Measurements from ENCODE around the gene CCBE1.

The CCBE1 gene

DNA sequence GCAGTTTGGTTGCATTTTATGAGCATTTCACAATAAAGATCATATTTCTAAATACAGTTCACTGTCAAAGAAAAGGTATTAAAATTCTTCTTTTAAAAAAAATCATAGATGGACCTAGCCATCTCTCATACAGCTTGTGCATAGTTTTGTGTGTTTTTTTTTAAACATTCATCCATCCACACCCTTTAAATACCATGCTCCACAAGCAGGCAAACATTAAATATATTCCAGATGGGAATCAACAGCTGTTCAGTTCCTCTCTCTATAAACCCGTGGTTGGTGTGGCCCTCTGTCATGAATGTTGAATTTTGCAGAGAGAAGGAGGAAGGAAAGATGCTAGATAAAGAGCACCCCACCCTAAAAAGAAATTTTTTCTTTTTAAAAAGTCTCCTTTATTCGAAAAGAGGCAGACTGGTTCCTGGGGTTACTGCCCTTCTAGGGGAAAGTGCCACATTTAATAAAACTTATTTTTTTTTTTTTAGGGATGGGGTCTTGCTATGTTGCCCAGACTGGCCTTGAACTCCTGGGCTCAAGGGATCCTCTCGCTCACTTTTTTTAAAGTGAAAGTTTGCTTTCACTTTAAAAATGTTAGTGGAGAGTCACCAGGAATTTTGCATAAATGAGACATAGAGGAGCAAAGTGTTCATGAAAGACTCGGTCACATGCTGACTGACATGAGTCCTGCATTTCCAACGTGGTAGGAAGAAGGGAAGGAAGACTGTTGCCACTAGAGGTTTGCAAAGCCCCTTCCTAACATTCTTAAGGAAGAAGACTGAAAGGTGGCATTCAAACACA, 264.2 kb downstream of the CCBE1 start:
- no peak for DNase-seq

DNA sequence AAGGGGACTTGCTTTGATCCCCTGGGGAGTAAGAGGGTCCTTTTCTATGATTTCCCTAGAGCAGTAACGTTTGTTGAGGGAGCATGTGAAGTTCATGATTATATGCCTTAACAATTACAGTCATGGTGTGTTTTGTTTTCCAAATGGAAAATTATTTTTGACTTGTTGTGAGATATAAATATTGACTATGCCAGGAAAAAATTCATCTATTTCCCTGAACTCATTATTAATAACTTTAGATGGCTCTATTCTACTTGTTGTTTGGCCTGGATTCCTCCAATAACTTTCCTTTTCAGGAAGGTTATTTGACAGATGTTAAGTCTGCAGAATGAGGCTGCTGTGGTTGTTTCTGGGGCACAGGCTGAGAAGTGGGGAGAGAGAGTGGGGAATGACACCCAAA, 266.1 kb downstream of the CCBE1 start:
- DNase-seq = no peak

DNA sequence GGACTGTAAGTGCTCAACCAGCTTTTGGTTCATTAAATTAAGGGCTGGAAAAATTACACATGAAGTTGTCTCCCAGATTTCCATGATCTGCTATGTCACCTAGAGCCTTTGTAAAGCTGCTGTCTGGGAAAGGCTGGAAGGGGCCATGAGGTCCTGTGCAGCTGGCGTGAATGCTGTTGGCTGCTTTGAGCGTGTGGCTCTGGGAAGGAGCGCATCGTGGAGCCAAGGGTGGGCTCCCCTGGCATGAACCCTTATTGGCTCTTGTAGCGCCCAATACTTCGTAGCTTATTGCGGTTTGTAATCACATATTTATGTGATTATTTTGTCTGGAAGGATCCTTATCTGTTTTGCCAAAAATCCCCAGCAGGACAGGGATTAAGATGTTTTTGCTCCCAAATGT, 267.6 kb downstream of the CCBE1 start:
- no peak for DNase-seq

DNA sequence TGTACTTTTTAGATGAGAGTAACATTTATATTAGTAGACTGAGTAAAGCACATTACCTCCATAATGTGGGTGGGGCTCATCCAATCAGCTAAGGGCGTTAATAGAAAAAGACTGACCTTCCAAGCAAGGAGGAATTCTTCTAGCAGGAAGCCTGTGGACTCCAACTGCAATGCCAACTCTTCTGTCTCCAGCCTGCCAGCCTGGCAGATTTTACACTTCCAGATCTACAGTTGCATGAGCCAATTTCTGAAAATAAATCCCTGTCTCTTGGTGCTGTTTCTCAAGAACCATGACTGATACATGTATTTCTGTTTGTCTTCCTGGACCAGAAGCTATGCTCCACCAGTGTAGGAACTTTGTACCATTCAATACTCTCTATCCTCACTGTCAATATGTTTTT, 269.2 kb downstream of the CCBE1 start:
- no peak for DNase-seq

DNA sequence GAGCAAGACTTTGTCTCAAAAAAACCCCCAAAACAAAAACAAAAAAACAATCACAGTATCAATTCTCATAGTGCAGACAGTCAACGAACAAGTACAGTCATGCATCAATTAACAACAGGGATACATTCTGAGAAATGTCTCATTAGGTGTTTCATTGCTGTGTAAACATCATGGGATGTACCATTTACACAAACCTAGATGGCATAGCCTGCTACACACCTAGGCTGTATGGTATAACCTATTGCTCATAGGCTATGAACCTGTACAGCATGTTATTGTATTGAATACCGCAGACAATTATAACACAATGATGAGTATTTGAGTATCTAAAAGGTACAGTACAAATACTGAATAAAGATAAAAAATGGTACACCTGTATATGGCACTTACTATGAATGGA, 270.4 kb downstream of the CCBE1 start:
- no peak for DNase-seq

DNA sequence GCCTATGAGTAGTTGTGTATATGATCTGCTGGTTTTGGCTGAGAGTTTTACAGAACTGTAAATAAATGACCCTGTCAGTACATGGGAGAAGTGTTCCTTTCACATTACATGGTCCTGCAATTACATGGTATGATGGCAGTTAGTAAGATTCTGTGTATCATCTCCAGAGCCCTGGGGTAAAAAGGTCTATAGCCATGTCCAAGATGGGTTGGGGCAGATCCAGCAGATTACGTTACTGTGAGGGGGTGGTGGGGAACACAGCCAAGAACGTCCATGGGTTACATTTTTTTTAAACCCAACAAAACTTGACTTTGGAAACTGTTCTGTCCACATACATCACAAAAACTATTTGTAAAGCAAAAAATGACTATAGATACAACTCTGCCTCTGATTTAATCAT, 274.0 kb downstream of the CCBE1 start:
- no peak for DNase-seq

DNA sequence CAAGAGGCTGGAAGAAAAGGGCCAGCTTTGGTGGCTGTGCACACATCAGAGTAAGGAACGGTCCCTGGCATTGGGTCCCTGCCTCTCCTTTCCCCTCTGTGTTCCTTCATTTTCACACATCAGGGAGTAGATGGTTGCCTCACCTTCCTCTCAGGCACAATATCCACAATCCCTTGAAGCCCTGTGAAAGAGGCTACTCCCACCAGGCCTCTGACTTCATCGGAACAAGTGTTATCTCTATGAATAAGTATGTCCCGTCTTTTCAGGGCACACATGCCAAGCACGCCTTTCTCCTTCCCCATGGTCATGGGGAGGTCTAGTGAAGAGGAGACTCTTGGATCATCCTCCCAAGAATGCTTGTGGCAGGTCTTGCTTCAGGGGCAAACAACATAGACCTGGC, 277.0 kb downstream of the CCBE1 start:
- no peak for DNase-seq

DNA sequence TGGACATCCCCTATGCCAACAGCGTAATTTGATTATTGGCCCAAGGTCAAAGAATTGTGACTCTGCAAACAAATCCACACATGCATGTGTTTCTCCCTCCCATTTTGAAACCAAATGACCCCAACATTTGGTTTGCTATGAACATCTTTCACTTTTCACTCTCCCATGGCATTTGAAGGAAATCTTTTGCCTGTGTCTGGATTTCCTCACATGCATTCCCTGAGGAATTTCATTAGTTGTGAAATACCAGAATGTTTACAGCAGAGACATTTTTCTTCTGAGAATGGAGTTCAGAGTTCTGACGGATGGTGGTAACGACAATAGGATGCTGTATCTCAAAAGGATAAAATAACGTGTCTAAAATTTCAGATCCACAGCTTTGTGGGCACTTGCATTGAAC, 277.8 kb downstream of the CCBE1 start:
- no peak for DNase-seq

DNA sequence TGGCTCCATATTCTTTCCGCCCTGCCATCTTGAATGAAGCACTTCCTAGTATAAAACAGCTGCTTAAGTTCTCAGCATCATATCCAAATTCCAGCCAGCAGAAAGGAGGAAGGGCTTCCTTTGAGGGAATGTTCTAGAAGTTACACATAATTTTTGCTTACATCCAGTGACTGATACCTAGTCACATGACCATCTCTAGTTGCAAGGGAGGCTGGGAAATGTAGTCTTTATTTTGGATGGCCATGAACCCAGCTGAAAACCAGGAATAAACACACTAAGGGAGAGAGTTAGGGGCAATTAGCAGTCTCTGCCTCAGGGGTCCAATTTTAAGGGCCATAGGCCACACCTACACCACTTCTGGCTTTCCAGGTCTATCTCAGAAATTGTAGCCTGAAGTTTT, 280.4 kb downstream of the CCBE1 start:
- no peak for DNase-seq

DNA sequence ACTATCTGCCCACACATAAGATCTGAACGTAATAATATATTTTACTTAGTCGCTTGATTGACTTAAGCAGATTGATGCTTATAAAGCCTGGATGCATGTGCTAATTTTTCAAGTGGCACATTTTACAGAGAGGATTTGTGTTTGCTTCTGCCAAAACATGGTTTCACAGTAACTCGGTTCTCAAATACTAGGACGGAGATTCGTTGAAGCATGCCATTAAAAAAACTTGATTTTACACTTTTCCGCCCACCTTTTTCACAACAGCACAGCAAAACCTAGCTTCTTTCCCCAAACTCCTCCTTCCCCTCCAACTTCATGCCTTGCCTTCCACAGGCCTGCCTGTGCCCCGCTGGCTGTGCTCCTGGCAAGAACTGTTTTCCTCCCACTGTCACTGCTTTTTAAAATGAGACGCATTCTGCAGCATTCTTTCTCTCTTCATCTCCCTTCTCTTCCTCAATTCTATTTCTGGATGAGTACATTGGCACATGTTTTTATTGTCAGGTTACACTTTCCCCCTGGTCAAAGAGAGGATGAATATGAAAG, 283.0 kb downstream of the CCBE1 start:
- DNase-seq = no peak

DNA sequence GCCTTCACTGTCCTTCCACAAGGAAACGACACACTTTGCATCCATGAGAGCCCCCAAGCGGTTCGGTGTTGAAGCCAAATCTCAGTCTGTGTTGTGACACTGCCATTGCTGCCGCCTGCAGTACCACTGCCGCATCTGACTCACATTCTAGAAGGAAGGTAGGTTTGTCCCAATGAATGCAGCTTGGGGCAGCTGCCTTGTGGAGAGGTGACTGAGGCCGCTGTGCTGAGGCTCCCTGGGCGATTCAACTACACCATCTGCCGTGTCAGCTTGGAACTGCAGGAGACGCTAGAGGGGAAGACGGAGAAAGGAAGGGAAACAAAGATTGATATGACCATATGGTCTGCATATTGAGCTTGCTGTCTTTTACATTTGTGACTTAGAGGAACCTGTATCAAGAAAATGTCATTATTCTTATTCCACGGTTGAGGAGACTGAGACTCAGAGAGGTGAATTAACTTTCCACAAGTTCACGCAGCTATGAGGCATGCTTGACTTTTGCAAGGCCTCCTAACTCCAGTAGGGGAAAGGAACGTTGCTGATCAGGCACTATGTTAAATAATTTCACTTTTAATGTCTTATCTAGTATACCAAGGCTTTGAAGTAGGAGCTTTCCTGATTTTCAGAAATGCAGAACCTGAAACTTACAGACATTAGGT, 294.7 kb downstream of the CCBE1 start:
- peak in 1 of 2 experiments; percentile 66 for DNase-seq

DNA sequence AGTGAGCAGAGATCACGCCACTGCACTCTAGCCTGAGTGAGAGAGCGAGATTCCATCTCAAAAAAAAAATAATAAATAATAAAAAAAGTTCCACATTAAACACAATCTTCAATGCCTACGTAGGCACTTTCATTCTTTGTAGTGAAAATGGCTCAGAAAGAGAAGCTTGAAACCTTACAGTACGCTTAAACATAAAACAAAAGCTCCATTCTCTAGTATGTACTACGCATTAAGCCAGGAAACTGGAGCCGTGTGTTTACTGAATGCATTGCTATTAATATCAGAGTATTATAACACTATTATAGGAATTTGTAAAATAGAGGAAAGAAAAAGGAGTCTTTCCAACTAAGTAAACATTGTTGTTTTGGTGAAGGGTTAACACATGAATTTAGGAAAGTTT, 296.8 kb downstream of the CCBE1 start:
- no peak for DNase-seq

DNA sequence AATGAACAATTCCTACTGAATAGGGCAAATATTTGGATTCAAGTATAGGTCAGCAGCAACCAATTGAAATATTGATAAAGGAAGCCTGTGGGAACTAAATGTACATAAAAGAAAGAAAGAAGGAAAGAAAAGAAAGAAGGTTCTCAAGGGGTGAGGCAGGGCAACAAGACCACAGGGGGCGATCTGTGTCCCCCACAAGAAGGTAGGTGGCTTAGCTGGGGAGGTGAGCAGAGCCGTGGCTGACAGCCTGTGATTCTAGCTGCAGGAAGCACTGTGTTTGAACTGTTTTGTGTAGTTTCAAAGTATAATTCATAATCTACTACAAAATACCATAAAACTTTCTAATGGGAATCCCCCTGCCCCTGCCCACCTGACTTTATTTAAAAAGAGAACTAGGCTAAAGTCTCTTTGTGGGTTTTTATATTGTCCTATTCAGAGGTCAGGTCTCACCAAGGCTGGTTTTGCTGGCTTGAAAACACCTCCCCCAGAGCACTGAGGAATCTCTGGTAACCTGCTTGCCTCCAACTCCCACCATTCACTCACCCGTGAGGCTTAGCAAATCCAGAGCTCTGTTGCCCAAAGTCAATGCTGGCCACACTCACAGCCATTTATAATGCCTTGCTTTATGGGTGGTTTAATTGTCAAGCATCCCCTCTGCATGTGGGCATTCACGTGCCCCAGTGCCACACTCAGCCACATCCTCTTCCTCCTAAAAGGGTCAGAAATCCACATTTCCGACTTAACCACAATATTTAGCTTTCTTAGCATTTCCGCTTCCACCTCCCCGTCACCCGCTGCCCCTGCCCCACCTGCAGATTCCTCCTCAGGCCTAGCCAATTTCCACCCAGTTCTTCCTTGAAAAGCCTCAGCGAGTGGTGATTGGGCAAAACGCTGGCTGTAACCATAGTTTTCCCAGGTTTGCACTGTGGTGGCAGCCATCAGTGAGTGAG, 301.7 kb downstream of the CCBE1 start:
- DNase-seq = no peak

DNA sequence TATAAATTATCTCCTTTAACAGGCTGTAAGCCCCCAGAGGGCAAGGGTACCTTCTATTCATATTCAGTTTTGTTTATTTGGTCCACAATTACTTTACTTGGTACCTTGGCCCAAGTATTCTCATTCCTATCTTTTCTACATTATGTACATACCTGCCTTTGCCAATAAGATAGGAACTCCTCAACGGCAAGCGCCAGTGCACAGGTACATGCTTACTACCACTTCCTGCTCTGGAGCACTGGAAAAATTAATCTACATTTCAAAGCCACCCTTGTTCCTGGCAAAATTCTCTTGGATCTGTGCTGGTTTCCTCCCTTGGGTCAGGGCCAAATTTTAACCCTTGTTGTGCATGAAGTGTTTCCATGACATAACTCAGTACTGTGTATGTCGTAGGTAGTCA, 303.8 kb downstream of the CCBE1 start:
- no peak for DNase-seq

DNA sequence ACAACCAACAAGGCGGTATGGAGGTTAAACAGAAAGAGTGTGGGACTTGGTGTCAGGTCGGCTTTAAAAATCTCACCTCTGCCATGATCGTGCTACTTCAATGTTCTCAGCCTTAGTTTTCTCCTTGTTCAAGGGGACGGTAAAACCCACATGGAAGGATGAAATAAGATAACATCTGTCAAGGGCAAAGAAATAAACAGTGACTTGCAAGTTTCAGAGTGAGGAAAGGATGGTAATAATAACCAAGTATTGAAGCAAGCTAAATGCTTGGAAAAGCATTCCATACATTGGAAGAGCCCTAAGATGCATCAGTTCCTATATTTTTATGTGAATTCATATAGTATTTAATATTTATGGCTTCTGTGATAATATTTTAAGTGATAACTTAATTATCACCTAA, 308.4 kb downstream of the CCBE1 start:
- no peak for DNase-seq

DNA sequence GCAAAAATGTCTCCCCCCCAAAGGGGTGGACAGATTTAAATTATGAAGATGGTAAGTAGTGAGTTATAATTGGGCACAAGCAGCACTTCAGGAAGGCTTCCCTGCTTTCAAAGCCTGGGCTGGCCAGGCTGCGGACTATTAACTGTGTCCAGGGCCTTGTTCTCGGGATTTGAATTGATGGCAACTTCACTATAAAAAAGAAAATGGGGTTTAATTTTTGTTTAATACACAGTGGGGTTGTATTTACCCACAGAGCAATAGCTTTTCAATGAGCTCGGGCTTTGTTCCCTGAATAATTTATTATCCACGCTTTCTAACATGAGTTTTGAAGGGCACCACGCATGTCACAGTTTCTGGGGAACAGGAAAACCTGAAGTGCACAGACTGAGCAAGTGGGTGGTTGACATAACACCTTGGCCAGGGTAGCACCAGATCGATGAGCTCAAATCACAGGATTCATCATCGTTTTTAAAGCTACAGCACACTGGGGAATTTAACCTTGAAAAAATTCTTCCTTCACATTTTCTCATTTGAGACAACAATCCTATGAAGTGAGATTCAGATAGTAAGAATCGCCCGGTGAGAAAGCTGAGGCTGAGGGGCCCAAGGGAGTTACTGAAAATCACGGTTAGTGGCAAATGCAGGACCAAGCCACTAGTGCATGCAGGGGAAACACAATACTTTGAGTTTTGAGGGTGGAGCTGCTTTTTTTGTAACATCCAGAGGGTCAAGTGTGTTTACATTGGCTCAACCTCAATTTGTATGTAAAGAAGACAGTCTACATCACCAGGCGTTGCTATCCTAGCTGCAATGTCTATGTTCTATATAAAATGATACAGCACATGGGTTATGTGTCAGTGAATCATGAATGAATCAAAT, 309.3 kb downstream of the CCBE1 start:
- DNase-seq = no peak

DNA sequence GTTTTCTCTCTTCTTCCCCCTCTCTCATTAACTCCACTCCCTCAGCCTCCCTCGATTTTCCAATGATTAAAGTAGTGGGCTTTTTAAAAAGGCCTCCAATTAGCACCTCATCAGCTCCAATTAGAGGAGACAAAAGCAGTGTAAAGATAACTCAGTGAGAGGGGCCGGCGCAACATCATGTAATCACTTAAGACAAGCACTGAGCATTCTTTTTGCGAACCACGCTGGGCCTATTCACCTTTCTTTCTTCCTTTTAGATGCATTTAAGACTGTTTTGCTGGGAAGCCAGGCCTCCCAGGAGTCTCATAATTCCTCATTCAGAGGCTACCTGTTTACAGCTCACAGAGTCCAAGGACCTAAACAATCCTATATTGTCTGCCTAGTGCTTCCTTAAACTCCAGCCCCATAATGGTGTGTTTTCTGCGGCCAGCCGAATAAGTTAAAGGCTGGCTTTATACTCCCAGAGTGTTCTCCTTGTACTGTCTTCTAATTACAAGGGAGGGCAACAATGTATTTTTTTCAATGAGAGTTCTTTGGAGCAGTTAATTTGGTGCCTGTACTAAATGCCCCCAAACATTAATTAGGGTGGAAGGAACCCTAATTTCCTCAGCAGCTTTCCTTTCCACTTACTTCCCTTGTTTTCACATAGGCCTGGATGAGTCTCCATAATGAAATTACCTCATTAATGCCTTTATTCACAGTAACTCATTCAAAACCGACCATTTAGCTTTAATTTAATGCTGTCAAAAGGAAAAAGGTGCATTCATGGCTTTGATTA, 310.1 kb downstream of the CCBE1 start:
- no peak for DNase-seq

DNA sequence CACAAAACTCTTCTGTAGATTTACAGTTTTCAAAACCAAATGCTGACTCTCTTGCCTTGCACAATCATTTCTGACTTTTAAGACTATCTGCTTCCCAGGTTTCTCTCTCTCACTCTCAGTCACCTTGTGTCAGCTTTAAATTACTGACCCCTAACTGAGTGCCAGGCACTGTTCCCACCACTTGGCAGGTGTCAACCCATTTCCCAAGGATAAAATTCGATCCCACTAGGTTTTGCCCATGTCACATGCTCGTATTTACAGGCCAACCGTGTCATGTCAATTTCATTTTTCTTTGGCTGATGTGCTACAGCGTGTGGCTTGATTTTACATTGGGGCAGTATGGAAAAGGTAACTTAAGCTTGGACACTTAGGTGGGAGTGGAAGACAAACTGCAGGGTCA, 312.0 kb downstream of the CCBE1 start:
- DNase-seq = no peak

DNA sequence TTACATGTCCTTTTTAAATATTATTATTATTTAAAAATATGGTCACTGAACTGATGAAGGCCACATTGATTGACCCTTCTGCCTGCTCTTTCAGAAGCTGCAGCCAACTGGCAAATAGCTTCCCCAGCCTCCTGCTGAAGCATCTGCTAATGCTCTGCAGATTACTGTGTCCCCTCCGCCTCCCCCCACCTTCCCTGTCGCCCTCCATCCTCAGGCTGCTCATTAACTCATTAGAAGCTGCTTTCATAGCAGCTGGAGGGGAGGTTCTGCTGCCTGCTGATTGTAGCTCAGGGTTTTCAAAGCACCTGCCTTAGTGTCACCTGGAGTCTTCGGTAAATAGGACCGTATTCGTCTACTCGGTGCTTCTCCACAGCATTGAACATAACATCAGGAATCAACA, 313.4 kb downstream of the CCBE1 start:
- no peak for DNase-seq

DNA sequence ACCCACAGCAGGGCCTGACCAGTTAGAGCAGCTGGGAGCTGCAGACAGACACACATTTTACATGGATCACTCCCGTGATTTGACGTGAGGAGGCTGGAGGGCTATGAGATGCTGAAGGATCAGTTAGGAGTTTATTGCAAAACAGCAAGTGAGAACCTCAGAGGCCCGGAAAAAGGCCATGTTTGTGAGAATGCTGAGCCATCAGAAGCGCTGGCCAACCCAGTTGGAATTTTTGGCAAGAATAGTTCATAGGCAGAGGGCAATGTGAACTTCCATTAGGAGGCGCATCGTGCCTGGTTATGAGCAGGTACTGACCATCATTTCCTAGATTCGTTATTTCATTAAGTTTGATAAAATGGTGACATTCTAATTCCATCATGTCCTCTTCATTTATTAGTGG, 314.8 kb downstream of the CCBE1 start:
- peak in 1 of 2 experiments; percentile 23 for DNase-seq

DNA sequence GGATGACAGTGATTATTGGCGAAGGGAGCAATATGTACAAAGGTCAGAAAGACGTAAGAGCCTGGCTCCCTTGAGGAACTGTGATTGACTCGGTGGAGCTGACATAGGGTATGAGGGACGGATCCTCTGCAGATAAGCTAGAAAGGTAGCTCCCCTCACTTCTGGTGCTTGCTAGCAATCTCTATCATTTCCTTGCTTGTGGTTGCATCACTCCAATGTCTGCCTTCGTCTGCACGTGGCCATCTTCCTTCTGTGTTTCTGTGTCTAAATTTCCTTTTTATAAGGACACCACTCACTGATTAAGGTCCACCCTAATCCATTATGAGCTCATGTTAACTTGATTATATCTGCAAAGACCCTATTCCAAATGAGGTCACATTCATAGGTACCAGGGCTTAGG, 315.3 kb downstream of the CCBE1 start:
- no peak for DNase-seq

Data from NCI-H446 (cell line).